ENCODE data around the gene SUCLG2.

SUCLG2 gene

GRCh38 chr3:67458896-67459530, 195.4 kb downstream of the SUCLG2 start:
- Histone ChIP-seq H3K9me3 (no peaks in the 10 kb centered on the region), H3K27ac (no peak overlapping the region), H3K36me3 (no peaks in the 10 kb centered on the region), H3K27me3 (no peaks in the 10 kb centered on the region), H3K4me1 (ENCODE audit: control insufficient read depth in 1 of 2, insufficient read depth in 1 of 2, low read depth in 1 of 2, low read length in 1 of 2) (no peaks in the 10 kb centered on the region), H3K4me3 (ENCODE audit: low read depth in 1 of 2, low read length in 1 of 2) (no peak overlapping the region)
- no peak for TF ChIP-seq CTCF (IDR thresholded peaks at IDR 0.05)

- H3K36me3 ChIP-seq = no peaks in the 10 kb centered on the region
- no peaks in the 10 kb centered on the region for H3K27me3 ChIP-seq
- H3K4me1 ChIP-seq (ENCODE audit: control insufficient read depth in 1 of 2, insufficient read depth in 1 of 2, low read depth in 1 of 2, low read length in 1 of 2) = no peaks in the 10 kb centered on the region
- no peak overlapping the region for H3K4me3 ChIP-seq (ENCODE audit: low read depth in 1 of 2, low read length in 1 of 2)
- H3K27ac ChIP-seq = no peak overlapping the region
- TF ChIP-seq CTCF (IDR thresholded peaks at IDR 0.05) = no peak
- no peaks in the 10 kb centered on the region for H3K9me3 ChIP-seq
Observed at GRCh38 chr3:67458408-67458807, 196.0 kb downstream of the SUCLG2 start.

GRCh38 chr3:67453628-67454027, 200.8 kb downstream of the SUCLG2 start:
- Histone ChIP-seq H3K4me3 (ENCODE audit: low read depth in 1 of 2, low read length in 1 of 2) (no peak overlapping the region), H3K36me3 (no peaks in the 10 kb centered on the region), H3K4me1 (ENCODE audit: control insufficient read depth in 1 of 2, insufficient read depth in 1 of 2, low read depth in 1 of 2, low read length in 1 of 2) (no peaks in the 10 kb centered on the region), H3K27ac (no peak overlapping the region), H3K9me3 (no peaks in the 10 kb centered on the region), H3K27me3 (no peaks in the 10 kb centered on the region)
- no peak for TF ChIP-seq CTCF (IDR thresholded peaks at IDR 0.05)

GRCh38 chr3:67450153-67450552, 204.3 kb downstream of the SUCLG2 start:
- Histone ChIP-seq H3K27ac (no peak overlapping the region), H3K4me1 (ENCODE audit: control insufficient read depth in 1 of 2, insufficient read depth in 1 of 2, low read depth in 1 of 2, low read length in 1 of 2) (no peaks in the 10 kb centered on the region), H3K9me3 (no peaks in the 10 kb centered on the region), H3K36me3 (no peaks in the 10 kb centered on the region), H3K4me3 (ENCODE audit: low read depth in 1 of 2, low read length in 1 of 2) (no peak overlapping the region), H3K27me3 (no peaks in the 10 kb centered on the region)
- TF ChIP-seq CTCF (IDR thresholded peaks at IDR 0.05) = no peak

- Histone ChIP-seq H3K27me3 (no peaks in the 10 kb centered on the region), H3K4me3 (ENCODE audit: low read depth in 1 of 2, low read length in 1 of 2) (no peak overlapping the region), H3K36me3 (no peaks in the 10 kb centered on the region), H3K4me1 (ENCODE audit: control insufficient read depth in 1 of 2, insufficient read depth in 1 of 2, low read depth in 1 of 2, low read length in 1 of 2) (no peaks in the 10 kb centered on the region), H3K9me3 (no peaks in the 10 kb centered on the region), H3K27ac (no peak overlapping the region)
- TF ChIP-seq CTCF (IDR thresholded peaks at IDR 0.05) = no peak
Observed at GRCh38 chr3:67447393-67447792, 207.0 kb downstream of the SUCLG2 start.

- no peak overlapping the region for H3K27ac ChIP-seq
- no peaks in the 10 kb centered on the region for H3K27me3 ChIP-seq
- no peaks in the 10 kb centered on the region for H3K9me3 ChIP-seq
- H3K36me3 ChIP-seq = no peaks in the 10 kb centered on the region
- no peak overlapping the region for H3K4me3 ChIP-seq (ENCODE audit: low read depth in 1 of 2, low read length in 1 of 2)
- TF ChIP-seq CTCF (IDR thresholded peaks at IDR 0.05) = no peak
- no peaks in the 10 kb centered on the region for H3K4me1 ChIP-seq (ENCODE audit: control insufficient read depth in 1 of 2, insufficient read depth in 1 of 2, low read depth in 1 of 2, low read length in 1 of 2)
Observed at GRCh38 chr3:67437789-67438188, 216.6 kb downstream of the SUCLG2 start.

Data from neutrophil (primary cell).